Stimulated activated CD4-positive, alpha-beta T cell treated with anti-CD3 and anti-CD28 coated beads, Interleukin-1b, Interleukin-23, amount 100 ng/mL, for 4 hours (primary cell): Measurements from ENCODE around the gene TTLL10.
"Not testable (repeated sequence)": the region's sequence is repeated elsewhere in the genome, so short reads cannot be mapped to it uniquely, and the experiment has no call there.

Experiments used
- DNase-seq, 2 donors: peaks; one replicate each; pipeline ENCODE4 v3.0.0-alpha.2; 2020; ENCODE audit warnings: low read depth in 2 of 2

The TTLL10 gene

DNA sequence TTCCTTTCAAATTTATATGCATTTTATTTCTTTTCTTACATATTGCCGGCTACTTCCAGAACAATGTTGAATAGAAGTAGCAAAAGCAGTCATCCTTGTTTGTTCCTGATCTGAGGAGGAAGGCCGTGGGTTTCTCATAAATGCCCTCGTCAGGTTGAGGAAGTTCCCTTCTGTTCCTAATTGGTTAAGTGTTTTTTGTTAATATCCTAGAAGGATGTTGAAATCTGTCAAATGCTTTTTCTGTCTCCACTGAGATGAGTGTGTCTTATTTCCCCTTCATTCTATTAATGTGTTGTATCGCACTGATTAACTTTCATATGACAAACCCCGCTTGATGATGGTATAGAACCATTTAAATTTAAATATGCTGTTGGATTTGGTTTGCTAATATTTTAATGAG, 15.4 kb downstream of the TTLL10 start:
- DNase-seq: no peak

DNA sequence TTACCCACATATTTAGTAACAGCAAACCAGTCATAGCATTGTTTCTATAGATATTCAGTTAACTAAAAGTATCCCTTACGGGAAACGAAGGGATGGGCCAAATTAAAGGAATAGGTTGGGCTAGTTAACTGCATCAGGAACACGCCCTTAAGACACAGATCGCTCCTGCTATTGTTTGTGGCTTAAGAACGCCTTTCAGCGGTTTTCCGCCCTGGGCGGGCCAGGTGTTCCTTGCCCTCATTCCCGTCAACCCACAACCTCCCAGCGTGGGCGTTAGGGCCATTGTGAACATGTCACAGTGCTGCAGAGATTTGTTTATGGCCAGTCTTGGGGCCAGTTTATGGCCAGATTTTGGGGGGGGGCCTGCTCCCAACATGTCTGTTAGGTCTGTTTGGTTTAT, 18.1 kb downstream of the TTLL10 start:
- DNase-seq: no peak

DNA sequence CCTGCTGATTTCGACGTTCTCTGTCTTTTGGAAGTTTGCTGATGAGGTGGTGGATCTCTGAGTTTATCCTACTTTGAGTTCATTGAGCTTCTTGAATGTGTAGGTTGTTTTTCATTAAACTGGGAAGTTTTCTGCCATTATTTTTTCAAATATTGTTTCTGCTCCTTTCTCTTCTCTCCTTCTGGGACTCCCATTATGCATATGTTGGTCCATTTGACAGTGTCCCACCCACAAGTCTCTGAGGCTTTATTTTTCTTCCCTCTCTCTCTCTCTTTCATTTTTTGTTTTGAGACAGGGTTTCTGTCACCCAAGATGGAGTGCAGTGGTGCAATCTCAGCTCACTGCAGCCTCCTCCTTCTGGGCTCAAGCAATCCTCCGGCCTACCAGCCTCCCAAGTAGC, 21.0 kb downstream of the TTLL10 start:
- no peak for DNase-seq

DNA sequence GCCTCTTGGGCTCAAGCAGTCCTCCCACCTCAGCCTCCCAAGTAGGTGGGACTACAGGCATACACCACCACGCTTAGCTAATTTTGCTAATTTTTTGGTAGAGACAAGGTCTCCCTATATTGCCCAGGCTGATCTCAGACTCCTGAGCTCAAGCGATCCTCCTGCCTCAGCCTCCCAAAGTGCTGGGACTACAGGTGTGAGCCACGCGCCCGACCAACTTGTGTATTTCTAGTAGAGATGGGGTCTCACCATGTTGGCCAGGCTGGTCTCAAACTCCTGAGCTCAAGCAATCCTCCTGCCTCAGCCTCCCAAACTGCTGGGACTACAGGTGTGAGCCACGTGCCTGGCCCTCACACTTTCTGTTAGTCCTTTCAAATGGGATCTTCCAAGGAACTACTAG, 22.0 kb downstream of the TTLL10 start:
- not testable (repeated sequence) for DNase-seq

DNA sequence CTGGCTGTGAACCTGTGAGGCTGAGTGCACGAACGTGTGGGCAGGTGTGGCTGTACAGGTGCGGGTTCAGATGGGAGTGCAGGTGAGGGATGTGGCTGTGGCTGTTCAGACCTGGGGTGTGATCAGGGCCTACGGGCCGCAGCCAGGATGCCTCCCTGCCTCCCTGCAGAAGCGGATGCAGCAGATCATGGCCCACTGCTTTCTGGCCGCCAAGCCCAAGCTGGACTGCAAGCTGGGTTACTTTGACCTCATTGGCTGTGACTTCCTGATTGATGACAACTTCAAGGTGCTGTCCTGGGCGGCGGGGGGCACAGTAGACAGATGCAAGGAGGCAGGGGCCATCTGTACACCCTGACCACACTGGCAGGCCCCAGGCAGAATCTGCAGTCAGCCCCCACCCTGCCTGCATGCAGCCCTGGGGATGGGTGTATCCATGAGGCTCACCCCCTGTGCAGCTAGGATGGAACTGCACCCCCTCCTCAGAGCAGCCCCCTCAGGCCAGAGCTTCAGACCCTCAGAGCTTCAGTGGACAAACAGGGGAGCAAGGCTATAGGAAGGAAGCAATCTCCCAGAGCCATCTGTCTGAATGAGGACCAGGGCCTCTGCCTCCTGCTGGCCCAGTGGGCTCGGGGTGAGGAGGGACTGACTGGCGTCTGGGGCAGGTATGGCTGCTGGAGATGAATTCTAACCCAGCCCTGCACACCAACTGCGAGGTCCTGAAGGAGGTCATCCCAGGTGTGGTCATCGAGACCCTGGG, 22.9 kb downstream of the TTLL10 start:
- no peak for DNase-seq

DNA sequence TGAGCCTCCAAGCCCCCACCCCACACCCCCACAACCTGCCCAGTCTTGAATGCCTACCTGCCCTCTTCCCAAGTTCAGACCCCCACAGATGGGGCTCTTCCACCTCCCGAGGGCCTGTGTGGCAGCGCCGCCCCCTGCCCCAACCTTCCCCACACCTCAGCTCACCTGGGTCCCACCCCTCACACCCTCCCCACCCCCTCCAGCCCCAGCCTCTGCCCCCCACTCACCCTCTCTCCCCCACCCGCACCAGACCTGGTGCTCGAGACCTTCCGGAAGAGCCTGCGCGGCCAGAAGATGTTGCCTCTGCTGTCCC, 23.5 kb downstream of the TTLL10 start:
- DNase-seq: no peak

DNA sequence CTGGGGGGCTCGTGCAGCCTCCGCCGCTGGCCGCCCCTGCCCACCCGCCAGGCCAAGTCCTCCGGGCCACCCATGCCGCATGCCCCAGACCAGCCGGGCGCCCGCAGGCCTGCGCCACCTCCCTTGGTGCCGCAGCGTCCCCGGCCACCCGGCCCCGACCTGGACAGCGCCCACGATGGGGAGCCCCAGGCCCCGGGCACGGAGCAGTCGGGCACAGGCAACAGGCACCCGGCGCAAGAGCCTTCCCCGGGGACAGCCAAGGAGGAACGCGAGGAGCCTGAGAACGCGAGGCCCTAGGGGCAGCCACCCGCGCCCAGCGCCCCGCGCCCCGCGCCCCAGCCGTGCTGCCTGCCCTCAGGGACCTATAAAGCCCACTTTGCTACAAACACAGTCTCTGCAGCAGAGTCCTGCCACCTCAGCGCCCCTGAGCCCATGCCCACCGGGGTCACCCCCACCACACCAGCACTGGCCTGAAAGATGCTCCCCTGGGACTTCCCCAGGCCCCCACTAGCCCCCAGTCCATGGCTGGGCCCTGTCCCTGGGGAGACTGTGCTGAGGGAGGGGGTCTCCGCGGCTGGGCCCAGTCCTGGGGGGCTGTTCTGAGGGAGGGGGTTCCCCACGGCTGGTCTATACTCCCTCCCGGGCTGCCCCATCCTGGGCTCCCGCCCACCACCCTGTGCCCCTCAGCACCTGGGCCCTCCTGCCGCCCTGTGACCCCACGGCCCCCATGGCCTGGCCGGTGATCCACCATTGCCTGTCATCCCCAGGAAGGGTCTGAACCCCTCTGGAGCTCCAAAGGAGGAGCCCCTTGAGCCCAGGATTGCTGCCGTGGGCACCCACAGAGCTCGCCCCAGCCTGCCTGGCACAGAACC, 24.1 kb downstream of the TTLL10 start:
- no peak for DNase-seq

DNA sequence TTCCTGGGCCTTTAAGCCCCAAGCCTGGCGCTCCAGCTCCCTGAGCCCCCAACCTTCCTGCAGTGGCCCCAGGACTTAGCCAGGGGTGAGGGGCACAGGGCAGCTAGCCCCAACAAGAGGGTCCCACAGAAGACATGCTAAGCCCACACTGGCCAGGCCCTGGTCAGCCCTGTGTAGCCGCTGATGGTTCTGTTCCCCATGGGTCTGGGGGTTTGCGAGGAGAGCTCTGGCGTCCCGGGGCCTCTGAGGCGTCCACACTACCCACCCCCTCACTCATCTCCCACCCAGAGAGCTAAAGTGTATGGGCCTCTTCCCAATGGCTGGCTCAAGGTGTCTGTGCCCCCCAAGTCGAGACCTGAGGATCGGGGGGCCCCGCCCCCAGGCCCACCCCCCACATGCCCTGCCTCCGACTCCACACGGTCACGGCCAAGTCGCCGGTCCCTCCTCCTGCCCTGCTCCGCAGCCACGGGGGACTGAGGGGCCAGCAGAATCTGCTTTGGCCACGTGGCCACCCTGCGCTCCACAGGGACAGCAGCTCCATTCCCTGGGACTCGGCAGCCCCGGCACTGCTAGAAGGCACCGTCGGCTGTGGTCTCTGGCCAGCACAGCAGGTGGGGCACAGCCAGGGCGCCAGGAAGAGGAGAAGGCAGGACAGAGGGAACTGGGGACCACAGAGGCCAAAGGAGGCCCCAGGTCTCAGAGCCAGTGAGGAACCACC, 24.9 kb downstream of the TTLL10 start:
- DNase-seq: no peak

DNA sequence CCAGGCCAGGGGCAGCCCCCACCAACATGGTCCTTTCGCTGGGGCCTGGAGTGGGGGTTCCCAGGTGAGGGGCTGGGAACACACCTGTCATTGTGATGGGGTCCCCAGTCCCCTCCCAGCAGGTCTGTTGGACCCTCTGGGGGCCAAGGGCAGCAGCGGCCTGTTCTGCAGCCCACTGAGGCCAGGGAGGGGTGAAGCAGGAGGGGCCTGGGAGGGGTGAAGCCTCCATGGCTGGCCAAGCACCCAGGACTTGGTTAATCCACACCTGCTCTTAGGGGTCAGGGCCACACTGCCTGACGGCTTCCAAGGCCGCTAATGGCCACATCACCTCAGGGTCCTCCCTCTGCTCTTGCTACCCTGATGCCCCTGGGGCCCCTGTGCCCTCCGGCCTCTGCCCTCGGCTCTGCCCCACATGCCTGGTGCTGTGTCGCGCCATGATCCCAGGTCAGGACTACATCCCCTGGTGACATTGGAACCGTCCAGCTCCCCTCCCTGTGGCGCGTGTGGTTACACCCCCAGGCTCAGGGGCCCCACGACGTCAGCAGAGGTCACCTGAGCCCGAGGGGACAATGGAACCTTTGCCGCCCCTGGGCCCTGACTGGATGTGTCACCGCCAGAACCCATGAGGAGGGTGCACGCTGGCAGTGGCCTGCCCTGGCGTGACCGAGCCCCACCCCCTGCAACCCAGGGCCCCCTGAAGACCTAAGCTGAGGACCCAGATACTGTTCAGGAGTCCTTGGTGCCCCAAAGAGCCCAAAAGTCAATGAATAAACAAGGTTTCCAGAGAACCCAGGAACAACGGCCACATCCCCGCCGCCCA, 25.7 kb downstream of the TTLL10 start:
- DNase-seq: no peak

DNA sequence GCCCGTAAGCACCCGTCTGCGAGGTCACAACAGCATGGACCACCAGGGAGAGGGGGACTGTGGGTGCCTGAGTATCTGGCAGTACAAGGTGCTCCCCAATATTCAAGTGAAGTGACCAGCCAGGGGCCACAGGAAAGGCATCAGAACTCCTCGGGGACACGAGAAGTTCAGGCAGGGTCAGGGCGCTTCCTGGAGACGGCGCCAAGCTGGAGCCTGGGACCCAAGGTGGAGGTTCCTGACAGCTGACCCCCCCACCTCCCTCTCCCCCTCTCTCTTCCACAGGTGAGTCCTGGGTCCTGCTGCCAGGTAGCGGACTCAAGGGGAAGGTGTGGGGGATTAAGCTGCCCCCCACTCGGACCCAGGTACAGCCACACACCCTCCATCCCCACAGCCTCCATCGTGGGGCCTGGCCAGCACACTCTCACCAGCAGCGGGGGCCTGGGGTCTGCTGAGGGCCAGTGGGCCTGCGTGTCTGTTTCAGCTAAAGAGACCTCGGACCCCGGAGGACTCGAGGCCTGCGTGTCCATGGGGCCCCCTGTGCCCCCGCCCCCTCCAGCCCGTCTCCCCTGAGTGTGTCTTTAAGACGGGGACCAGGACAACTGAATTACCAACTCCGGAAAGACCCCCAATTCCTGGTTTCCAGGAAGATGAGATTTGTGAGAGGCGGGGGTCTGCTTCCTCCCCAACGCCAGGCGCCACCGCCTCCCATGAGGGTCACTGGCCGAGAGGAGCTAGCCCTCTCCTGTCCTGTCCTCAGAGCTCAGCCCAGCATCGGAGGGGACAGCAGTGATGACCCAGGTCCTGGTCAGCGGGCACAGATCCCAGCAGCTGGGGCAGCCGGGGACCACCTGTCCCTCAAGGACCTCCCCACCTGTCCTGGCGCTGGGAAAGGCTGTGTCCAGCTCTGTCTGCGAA, 26.5 kb downstream of the TTLL10 start:
- DNase-seq: no peak

DNA sequence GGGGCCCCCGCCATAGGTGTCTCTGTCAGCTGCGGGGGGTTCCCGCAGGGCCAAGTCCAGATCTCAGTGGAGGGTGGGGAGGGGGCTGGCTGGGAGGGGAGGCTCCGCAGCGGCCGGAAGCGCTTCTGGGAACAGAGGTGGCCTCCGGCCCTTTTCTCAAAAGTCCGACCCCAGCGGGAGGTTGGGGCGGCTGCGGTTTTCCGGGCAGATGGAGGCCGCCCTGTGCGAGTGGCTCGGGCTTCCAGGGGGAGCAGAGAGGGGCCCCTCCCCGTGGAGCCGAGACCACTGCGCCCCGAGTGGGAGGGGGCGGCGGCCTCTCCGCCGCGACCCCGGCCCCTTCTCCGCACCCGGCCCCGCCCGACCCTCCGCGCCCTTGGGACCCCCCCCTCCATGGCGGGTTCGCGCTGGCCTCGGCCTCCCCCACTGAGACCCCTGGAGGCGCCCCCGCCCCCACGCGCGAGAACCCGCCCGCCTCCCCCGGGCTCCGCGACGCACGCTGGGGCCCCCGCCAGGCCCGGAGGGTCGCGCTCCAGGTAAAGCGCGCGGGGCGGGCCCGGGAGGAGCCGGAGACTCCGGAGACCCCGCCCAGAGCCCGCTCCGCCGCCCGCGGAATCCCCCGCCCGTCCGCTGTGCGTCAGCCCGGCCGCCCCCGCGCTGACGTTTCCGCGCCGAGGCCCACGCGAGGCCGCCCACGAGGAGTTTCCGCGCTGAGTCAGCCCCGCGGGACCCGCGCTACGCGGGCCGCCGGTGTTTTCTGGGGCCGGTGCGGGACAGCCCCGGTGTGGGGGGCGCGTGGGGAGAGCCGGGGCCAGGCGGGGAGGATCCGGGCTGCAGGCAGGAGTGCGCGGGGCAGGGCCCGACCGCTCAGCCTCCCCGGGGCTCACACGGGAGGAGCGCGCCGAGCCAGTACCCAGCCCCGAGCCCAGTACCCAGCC, 27.5 kb downstream of the TTLL10 start:
- peak; percentile 94 for DNase-seq

DNA sequence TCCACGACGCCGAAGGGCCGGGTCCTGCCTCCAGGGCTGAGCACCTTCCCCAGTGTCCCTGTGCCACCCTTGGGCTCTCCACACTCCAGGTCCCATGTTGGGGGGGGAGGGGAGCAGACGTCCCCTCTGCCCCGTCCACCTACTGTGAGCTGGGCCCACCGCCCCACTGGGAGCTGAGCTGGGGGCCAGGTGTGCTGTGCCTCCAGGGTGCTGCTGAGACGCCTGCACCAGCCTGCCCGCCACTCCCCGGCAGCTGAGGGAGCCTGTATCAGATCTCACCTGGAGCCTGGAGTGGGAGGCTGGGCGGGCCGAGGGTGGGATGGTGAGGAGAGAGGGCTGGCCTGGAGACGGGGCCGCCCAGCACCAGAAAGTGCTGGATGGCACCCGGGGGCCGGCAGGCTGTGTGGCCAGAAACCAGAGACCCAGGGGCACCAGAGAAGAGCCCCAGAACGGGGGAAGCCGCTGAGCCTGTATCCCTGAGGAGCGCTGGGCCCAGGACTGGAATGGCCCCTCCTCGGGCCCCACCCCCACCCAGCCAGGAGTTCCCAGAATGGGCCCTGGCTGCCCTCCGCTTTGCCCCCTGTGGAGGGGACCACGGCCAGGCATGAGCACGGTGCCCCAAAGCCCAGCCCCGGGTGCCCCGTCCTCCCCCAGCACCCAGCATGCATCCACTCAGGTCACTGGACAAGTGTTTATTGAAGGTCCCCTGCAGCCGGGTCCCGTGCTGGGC, 29.3 kb downstream of the TTLL10 start:
- no peak for DNase-seq

DNA sequence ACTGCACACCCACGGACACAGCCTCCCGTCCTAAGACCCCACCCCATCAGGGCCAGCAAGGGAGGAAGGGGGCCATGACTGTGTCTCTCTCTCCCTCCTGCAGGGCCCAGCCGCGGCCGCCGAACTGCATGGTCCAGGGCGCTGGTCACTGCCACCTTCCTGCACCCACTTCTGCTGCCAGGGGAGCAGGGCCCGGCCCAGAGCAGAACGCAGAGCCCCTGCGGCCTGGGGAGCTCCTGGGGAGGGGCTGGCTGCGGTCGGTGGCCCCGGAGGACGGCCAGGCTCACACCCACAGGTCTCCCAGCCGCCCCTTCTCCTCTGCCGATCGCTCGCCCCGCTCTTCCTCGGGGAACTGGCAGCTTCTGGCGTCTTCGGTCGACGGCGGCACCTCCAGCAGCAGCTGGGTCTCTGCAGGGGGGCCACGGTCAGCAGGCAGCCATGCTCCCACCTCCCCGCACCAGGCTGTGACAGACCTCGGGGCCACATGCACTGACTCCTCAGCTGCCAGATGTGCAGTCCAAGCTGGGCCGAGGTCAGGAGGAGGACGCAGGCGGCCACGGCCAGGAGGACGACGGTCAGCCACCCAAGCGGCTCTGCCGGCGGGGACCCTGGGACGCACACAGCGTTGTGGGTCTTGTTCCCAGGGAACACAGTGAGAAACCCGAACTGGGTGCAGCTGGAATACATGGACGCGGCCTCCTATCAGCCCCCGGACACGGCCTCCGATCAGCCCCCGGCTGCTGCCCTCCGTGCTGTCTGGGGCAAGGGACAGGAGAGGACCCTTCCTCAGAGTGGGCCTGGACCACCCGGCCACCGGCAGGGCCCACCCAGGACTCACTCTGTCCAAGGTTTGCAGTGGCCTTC, 30.1 kb downstream of the TTLL10 start:
- DNase-seq: no peak

DNA sequence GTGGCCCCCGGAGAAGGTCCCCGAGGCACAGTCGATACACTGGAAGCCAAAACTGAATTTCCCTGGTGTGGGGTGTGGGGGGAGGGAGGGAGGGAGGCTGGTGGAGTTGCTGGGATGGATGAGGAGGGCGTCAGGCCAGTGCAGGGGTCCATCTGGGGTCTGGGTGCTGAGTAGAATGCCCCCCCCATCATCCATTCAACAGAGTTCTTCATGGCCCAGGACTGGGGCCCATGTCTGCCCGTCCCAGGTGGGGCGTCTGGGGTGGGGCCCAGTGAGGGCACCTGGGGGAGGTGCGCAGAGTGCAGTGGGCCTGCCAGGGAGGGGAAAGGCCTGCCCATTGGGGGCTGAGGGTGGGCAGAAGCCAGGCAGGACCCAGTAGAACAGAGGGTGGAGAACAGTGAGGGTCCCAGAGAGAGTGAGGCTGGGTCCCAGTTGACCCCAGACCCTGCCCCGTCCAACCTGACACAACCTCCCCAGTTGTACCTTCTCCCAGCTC, 30.8 kb downstream of the TTLL10 start:
- DNase-seq: no peak

DNA sequence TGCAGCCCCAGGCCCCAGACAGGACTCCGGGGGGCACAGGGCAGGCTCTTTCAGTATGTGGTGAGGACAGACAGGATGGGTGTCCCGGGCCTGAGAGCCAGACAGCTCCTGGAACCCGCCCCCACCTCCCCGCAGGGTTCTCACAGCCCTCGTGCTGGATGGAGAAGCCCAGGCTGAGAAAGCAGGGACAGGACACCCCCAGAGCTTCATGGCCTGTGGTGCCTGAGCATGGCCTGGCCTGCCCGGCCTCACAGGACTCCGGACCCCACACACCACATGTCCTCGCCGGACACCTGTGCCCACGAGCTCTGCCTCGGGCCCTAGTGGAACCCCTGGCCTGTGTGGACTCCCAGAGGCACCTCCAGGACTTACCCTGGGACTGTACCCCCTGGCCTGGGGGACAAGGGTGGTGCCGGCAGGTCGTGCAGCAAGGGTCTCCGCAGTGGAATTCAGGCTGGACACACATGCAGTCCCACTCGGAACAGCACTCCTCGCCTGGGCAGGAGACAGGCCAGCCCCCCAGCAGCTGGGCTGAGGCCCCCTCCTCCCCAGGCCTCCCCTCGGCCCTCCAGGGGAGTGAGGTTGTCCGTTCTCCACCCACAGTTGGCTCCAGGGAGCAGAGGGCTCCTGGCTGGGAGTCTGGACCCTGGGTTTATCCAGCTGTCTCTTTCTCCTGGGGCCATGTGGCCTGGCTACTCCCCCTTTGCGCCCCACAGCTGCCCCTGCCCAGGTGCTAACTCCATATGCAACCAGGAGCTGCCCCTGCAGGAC, 31.5 kb downstream of the TTLL10 start:
- DNase-seq: no peak

DNA sequence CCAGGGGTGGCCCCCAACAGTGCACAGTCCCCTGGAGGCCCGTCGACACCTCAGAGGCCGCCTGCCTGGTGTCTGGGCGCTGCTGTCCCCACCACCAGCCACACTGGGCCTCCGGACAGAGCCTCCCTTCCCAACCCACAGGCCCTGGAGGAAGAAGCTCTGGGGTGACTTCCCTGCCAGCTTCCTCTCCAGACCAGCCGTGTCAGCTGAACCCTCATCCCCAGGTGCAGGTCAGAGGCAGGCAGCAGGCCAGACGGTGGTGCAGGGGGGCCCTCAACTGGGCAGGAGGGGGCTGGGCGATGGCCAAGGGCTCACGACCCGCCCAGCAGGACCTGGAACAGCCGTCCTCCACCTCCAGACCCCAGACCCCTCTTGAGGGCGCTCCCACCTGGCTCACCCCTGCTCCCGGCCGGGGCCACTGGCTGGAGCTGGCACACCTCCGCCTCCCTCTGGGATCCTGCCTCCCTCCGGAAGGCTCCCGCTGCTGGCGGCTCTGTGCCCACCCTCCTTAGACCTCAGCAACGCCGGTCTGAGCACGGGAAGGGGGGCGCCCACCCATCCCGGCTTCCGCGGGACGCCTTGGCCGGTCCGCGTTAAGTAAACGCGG, 32.2 kb downstream of the TTLL10 start:
- no peak for DNase-seq
